ENCODE data around the gene ADK.
"Not testable (repeated sequence)": the region's sequence is repeated elsewhere in the genome, so short reads cannot be mapped to it uniquely, and the experiment has no call there.

The ADK gene

DNA sequence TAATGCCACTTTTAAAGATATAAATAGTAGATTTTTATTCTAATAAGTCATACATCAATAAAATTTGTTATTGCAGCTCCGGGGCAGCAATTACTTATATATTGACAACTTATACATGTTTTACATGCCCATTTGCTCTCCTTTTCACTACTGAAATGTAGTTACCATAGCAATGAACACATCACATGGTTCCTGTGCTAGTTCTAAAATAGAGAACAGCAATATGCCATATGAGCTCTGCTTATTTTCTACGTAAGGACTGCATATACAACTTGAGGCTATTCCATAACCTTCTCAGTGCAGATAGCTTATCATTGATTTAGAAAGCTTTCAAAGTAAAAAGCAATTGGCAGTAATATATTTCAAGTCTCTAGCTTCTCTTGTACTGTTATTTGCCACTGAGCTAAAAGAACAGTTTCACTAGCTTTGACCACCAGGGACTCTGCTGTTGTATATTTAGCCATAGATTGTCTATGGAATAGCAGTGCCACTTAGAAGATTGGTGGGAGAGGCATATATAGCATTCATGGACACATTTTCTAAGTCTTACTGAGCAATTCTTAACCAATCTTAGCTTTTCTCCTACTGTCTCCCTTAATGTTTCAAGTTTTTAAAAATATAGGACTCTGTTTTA, 405.2 kb downstream of the ADK start:
- Mint-ChIP-seq H3K4me1 (no peaks in the 10 kb centered on the region), H3K9me3 (no peaks in the 10 kb centered on the region), H3K27ac (ENCODE audit: low read depth) (no peak overlapping the region), H3K27me3 (no peaks in the 10 kb centered on the region), H3K4me3 (no peak overlapping the region), H3K36me3 (ENCODE audit: insufficient read depth) (peaks cover 2% of the 10 kb centered on the region)
- DNase-seq (ENCODE audit: low spot score in 2 of 2) (no peak), ATAC-seq (replicated peaks; ENCODE audit: extremely low read depth, poor library complexity, severe bottlenecking) (no peak)

- H3K27ac Mint-ChIP-seq (ENCODE audit: low read depth), result no peak overlapping the region
- DNase-seq (ENCODE audit: low spot score in 2 of 2) (no peak), ATAC-seq (replicated peaks; ENCODE audit: extremely low read depth, poor library complexity, severe bottlenecking) (no peak)
- H3K27me3 Mint-ChIP-seq, result no peaks in the 10 kb centered on the region
- H3K4me3 Mint-ChIP-seq, result no peak overlapping the region
- H3K9me3 Mint-ChIP-seq, result no peaks in the 10 kb centered on the region
- H3K36me3 Mint-ChIP-seq (ENCODE audit: insufficient read depth), result peaks cover 2% of the 10 kb centered on the region
- H3K4me1 Mint-ChIP-seq, result no peaks in the 10 kb centered on the region
Observed at GRCh38 chr10:74557098-74557497, 406.1 kb downstream of the ADK start.

DNA sequence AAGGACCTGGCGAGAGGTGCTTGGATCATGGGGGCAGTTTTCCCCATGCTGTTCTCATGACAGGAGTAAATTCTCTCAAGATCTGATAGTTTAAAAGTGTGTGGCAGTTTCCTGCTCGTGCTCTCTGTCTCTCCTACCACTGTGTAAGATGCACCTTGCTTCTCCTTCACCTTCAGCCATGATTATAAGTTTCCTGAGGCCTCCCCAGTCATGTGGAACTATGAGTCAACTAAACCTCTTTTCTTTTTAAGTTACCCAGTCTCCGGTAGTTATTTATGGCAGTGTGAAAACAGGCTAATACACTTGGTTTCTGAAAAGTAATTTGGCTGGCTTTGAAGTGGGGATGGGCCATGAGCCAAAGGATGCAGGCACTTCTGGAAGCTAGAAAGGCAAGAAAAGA, 407.4 kb downstream of the ADK start:
- ATAC-seq (replicated peaks; ENCODE audit: extremely low read depth, poor library complexity, severe bottlenecking), result no peak
- no peak for DNase-seq (ENCODE audit: low spot score in 2 of 2)
- no peak overlapping the region for H3K4me3 Mint-ChIP-seq
- no peaks in the 10 kb centered on the region for H3K27me3 Mint-ChIP-seq
- H3K9me3 Mint-ChIP-seq, result no peaks in the 10 kb centered on the region
- H3K27ac Mint-ChIP-seq (ENCODE audit: low read depth), result no peak overlapping the region
- no peaks in the 10 kb centered on the region for H3K4me1 Mint-ChIP-seq
- peaks cover 2% of the 10 kb centered on the region for H3K36me3 Mint-ChIP-seq (ENCODE audit: insufficient read depth)

GRCh38 chr10:74558897-74559296, 407.9 kb downstream of the ADK start:
- H3K27me3 Mint-ChIP-seq, result no peaks in the 10 kb centered on the region
- H3K27ac Mint-ChIP-seq (ENCODE audit: low read depth), result no peak overlapping the region
- H3K36me3 Mint-ChIP-seq (ENCODE audit: insufficient read depth), result peaks cover 2% of the 10 kb centered on the region
- no peaks in the 10 kb centered on the region for H3K4me1 Mint-ChIP-seq
- no peak overlapping the region for H3K4me3 Mint-ChIP-seq
- no peak for DNase-seq (ENCODE audit: low spot score in 2 of 2)
- no peaks in the 10 kb centered on the region for H3K9me3 Mint-ChIP-seq
- no peak for ATAC-seq (replicated peaks; ENCODE audit: extremely low read depth, poor library complexity, severe bottlenecking)

DNA sequence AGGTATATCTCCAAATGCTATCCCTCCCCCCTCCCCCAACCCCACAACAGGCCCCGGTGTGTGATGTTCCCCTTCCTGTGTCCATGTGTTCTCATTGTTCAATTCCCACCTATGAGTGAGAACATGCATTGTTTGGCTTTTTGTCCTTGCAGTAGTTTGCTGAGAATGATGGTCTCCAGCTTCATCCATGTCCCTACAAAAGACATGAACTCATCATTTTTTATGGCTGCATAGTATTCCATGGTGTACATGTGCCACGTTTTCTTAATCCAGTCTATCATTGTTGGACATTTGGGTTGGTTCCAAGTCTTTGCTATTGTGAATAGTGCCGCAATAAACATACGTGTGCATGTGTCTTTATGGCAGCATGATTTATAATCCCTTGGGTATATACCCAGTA, 417.9 kb downstream of the ADK start:
- not testable (repeated sequence) for H3K4me3 Mint-ChIP-seq; H3K27me3 Mint-ChIP-seq; DNase-seq (ENCODE audit: low spot score in 2 of 2); H3K27ac Mint-ChIP-seq (ENCODE audit: low read depth); H3K36me3 Mint-ChIP-seq (ENCODE audit: insufficient read depth); H3K9me3 Mint-ChIP-seq; ATAC-seq (replicated peaks; ENCODE audit: extremely low read depth, poor library complexity, severe bottlenecking); H3K4me1 Mint-ChIP-seq

- not testable (repeated sequence) for ATAC-seq (replicated peaks; ENCODE audit: extremely low read depth, poor library complexity, severe bottlenecking); H3K4me1 Mint-ChIP-seq; DNase-seq (ENCODE audit: low spot score in 2 of 2); H3K27me3 Mint-ChIP-seq; H3K9me3 Mint-ChIP-seq; H3K36me3 Mint-ChIP-seq (ENCODE audit: insufficient read depth); H3K4me3 Mint-ChIP-seq; H3K27ac Mint-ChIP-seq (ENCODE audit: low read depth)
Observed at GRCh38 chr10:74573497-74573896, 422.5 kb downstream of the ADK start.

DNA sequence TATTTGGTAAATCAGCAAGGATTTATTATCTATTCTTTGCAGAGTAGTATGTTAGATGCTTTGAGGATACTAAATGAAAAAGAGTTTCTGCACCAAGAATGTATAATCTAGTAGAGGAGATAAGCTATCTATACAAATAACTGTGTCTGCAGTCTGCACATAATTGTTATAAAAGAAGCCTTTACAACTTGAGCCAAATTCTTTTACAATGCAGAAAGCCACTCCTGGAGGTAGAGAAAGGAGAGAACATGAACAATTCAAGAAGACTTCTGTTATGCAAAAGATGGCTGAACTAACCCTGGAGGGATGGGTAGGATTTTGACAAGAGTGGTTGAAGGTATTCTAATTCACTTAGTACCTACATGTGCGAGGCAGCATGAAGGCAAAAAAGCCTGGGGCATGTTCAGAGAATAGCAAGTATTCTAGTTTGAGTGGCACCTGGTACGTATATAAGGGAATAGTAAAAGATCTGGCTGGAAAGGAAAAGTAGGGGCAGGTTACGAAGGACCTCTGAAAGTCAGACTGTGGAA, 424.2 kb downstream of the ADK start:
- Mint-ChIP-seq H3K36me3 (ENCODE audit: insufficient read depth) (no peaks in the 10 kb centered on the region), H3K9me3 (peaks cover 5% of the 10 kb centered on the region), H3K27ac (ENCODE audit: low read depth) (no peak overlapping the region), H3K4me3 (no peak overlapping the region), H3K4me1 (peaks cover 5% of the 10 kb centered on the region), H3K27me3 (no peaks in the 10 kb centered on the region)
- no peak for ATAC-seq (replicated peaks; ENCODE audit: extremely low read depth, poor library complexity, severe bottlenecking)
- DNase-seq (ENCODE audit: low spot score in 2 of 2), result no peak

DNA sequence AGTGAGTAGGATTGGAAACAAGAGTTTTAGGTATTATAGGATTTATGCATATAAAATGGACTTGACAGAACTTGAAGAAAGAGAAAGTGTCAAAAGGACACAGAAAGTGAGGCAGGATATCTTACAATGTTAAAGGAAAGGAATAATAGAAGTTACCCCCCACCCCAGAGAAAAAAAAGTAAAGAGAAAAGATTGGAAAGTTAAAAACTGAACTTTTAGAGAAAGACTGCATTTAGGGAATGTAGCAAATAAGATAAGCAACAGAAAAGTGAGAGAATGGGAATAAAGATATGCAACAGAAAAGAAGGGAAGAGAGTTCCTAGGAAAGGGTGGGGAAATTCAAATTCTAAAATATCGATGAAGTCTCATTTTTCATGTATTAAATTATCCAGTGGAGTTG, 424.9 kb downstream of the ADK start:
- Mint-ChIP-seq H3K4me1 (peaks cover 5% of the 10 kb centered on the region), H3K27me3 (no peaks in the 10 kb centered on the region), H3K4me3 (no peak overlapping the region), H3K36me3 (ENCODE audit: insufficient read depth) (no peaks in the 10 kb centered on the region), H3K9me3 (peaks cover 11% of the 10 kb centered on the region), H3K27ac (ENCODE audit: low read depth) (no peak overlapping the region)
- DNase-seq (ENCODE audit: low spot score in 2 of 2) (no peak), ATAC-seq (replicated peaks; ENCODE audit: extremely low read depth, poor library complexity, severe bottlenecking) (no peak)

- no peak for DNase-seq (ENCODE audit: low spot score in 2 of 2)
- ATAC-seq (replicated peaks; ENCODE audit: extremely low read depth, poor library complexity, severe bottlenecking), result no peak
- Mint-ChIP-seq H3K4me1 (peaks cover 5% of the 10 kb centered on the region), H3K27me3 (no peaks in the 10 kb centered on the region), H3K4me3 (no peak overlapping the region), H3K27ac (ENCODE audit: low read depth) (no peak overlapping the region), H3K9me3 (peaks cover 9% of the 10 kb centered on the region), H3K36me3 (ENCODE audit: insufficient read depth) (no peaks in the 10 kb centered on the region)
Observed at GRCh38 chr10:74576586-74576985, 425.6 kb downstream of the ADK start.

DNA sequence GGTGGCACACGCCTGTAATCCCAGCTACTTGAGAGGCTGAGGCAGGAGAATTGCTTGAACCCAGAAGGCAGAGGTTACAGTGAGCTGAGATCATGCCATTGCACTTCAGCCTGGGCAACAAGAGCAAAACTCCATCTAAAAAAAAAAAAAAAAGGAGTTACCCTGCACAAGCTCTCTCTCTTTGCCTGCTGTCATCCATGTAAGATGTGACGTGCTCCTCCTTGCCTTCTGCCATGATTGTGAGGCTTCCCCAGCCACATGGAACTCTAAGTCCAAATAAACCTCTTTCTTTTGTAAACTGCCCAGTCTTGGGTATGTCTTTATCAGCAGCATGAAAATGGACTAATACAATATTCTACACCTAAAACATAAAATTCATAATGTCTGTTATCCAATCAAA, 429.4 kb downstream of the ADK start:
- not testable (repeated sequence) for H3K27ac Mint-ChIP-seq (ENCODE audit: low read depth); H3K9me3 Mint-ChIP-seq

DNA sequence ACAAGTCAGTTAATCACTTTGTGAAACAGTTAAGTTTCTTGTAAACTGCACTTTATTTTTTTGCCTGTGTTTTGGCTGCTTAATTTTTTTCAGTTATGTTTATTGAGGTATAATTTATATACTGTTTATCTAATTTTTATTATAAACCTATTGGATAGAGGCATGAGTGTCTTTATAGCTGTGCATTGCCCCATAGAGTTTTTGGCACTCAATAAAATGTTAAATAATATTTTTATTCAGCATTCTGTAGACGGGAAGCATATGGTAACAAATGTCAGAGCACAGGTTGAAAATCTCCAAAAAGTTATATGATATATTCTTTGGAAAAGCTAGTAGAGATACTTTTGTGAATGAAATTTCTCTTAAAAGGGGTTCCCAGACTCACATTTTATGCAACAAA, 431.5 kb downstream of the ADK start:
- Mint-ChIP-seq H3K27me3 (no peaks in the 10 kb centered on the region), H3K36me3 (ENCODE audit: insufficient read depth) (no peaks in the 10 kb centered on the region), H3K4me1 (peaks cover 30% of the 10 kb centered on the region), H3K4me3 (no peak overlapping the region), H3K9me3 (peaks cover 6% of the 10 kb centered on the region), H3K27ac (ENCODE audit: low read depth) (no peak overlapping the region)
- ATAC-seq (replicated peaks; ENCODE audit: extremely low read depth, poor library complexity, severe bottlenecking) (no peak), DNase-seq (ENCODE audit: low spot score in 2 of 2) (no peak)

More for the DNA sequence above, 429.4 kb downstream of the ADK start:
- not testable (repeated sequence) for ATAC-seq (replicated peaks; ENCODE audit: extremely low read depth, poor library complexity, severe bottlenecking); H3K4me3 Mint-ChIP-seq; DNase-seq (ENCODE audit: low spot score in 2 of 2); H3K36me3 Mint-ChIP-seq (ENCODE audit: insufficient read depth); H3K27me3 Mint-ChIP-seq
- peaks cover 15% of the 10 kb centered on the region for H3K4me1 Mint-ChIP-seq

DNA sequence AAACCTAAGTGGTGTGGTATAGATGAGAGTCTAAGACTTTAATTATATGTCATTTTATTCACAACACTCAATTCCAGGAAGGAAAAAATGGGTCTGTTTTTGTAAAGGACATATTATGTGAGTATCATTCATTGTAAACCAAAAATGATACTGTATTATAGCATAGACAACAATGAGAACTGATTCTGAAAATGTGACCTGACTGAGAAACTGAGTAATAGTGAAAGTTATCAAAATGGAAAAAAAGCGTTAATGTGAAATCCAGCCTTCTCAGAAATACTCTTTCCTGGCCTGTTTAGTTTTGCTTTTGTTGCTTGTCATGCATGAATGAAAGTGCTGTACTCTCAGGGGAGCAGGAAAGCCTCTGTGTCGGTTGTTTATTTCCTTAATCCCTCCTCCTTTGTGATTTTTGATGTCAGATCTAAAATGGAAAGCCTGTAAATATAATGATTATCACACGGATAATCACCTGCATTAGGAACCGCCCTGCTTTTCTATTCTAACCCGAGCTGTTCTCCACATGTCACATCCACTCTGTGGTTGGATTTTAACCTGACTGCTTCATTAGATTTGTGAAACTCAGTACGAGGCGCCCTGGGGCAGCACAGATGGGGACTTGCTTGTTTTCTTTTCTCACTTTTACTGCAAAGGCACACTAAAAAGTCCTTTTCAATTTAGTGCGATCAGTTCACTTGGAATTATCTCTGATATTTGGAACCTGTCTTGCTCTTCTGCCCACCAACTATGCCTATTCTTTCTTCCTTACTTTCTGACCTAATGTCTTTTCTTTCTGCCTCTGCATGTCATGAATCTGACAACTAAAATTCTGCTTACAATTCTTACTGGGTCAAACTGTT, 434.4 kb downstream of the ADK start:
- peaks cover 5% of the 10 kb centered on the region for H3K9me3 Mint-ChIP-seq
- DNase-seq (ENCODE audit: low spot score in 2 of 2) (peak in 1 of 2 donors; percentile 34), ATAC-seq (replicated peaks; ENCODE audit: extremely low read depth, poor library complexity, severe bottlenecking) (peak; percentile 39)
- H3K4me3 Mint-ChIP-seq, result peak overlapping the region; percentile 72
- H3K36me3 Mint-ChIP-seq (ENCODE audit: insufficient read depth), result peaks cover 2% of the 10 kb centered on the region
- peaks cover 40% of the 10 kb centered on the region for H3K4me1 Mint-ChIP-seq
- H3K27ac Mint-ChIP-seq (ENCODE audit: low read depth), result peak overlapping the region; percentile 94
- no peaks in the 10 kb centered on the region for H3K27me3 Mint-ChIP-seq

DNA sequence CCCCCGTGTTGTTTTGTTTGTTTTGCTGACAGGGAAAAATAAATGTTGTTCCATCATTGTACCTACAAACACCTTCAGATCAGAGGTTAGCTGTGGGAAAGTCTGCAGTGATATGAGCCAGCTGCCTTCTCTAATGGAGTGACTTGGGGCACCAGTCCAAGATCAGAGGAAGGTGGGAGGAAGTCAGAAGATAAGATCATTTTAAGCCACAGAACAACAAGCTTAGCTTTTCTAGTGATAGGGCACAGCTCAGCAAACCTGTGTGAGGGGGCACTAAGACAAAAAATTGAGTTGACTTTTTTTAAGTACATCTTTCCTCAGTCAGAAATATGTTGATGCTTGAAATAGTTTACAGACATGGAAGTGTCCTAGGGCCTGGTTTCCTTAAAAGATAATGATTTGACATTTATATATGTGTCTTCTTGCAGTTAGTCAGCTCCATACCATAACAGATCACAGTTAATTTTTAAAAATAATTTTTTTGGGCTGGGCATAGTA, 435.1 kb downstream of the ADK start:
- Mint-ChIP-seq H3K9me3 (no peaks in the 10 kb centered on the region), H3K4me1 (peaks cover 40% of the 10 kb centered on the region), H3K27me3 (no peaks in the 10 kb centered on the region), H3K27ac (ENCODE audit: low read depth) (peak overlapping the region; percentile 94), H3K36me3 (ENCODE audit: insufficient read depth) (peaks cover 2% of the 10 kb centered on the region), H3K4me3 (peak overlapping the region; percentile 72)
- peak in 1 of 2 donors; percentile 38 for DNase-seq (ENCODE audit: low spot score in 2 of 2)
- peak; percentile 60 for ATAC-seq (replicated peaks; ENCODE audit: extremely low read depth, poor library complexity, severe bottlenecking)
